Stimulated activated CD4-positive, alpha-beta T cell treated with anti-CD3 and anti-CD28 coated beads, Interleukin-4, amount 100 ng/mL, for 1 hour (primary cell): ENCODE results near the gene ATP13A3.

ENCODE experiments used
- DNase-seq: peaks from one replicate; pipeline ENCODE4 v3.0.0-alpha.2; 2020

The ATP13A3 gene

GRCh38 chr3:194431554-194431953 is 55.2 kb downstream of the ATP13A3 start:
- DNase-seq = no peak

GRCh38 chr3:194425399-194425798 is 61.4 kb downstream of the ATP13A3 start:
- DNase-seq = no peak

- DNase-seq = no peak
Measured at GRCh38 chr3:194424953-194425352, 61.8 kb downstream of the ATP13A3 start.

GRCh38 chr3:194424373-194424772 is 62.4 kb downstream of the ATP13A3 start:
- DNase-seq = no peak

- no peak for DNase-seq
Measured at GRCh38 chr3:194423317-194423716, 63.5 kb downstream of the ATP13A3 start.

- no peak for DNase-seq
Measured at GRCh38 chr3:194422188-194422587, 64.6 kb downstream of the ATP13A3 start.

- DNase-seq = no peak
Measured at GRCh38 chr3:194418671-194419070, 68.1 kb downstream of the ATP13A3 start.

- DNase-seq = no peak
Measured at GRCh38 chr3:194407423-194407822, 79.4 kb downstream of the ATP13A3 start.

GRCh38 chr3:194405766-194406165 is 81.0 kb downstream of the ATP13A3 start:
- DNase-seq = no peak

- DNase-seq = no peak
Measured at GRCh38 chr3:194404365-194405140, 82.2 kb downstream of the ATP13A3 start.

- DNase-seq = no peak
Measured at GRCh38 chr3:194401868-194402329, 84.9 kb downstream of the ATP13A3 start.

GRCh38 chr3:194401346-194401745 is 85.5 kb downstream of the ATP13A3 start:
- DNase-seq = no peak

- no peak for DNase-seq
Measured at GRCh38 chr3:194399874-194400411, 86.9 kb downstream of the ATP13A3 start.

GRCh38 chr3:194399166-194399565 is 87.6 kb downstream of the ATP13A3 start, which contains the start of gene GP5:
GP5 (minus strand) TSS chr3:194399266; CDS start chr3:194398282, 984 bp downstream.
- no peak for DNase-seq

GRCh38 chr3:194397757-194398312 is 89.0 kb downstream of the ATP13A3 start:
- peak; percentile 18 for DNase-seq

- DNase-seq = peak; percentile 24
Measured at GRCh38 chr3:194396859-194397756, 89.7 kb downstream of the ATP13A3 start.

- no peak for DNase-seq
Measured at GRCh38 chr3:194396539-194396858, 90.3 kb downstream of the ATP13A3 start.

GRCh38 chr3:194395778-194396538 is 90.8 kb downstream of the ATP13A3 start:
- DNase-seq = peak; percentile 56

- DNase-seq = no peak
Measured at GRCh38 chr3:194395212-194395611, 91.6 kb downstream of the ATP13A3 start.

- DNase-seq = no peak
Measured at GRCh38 chr3:194392576-194392975, 94.2 kb downstream of the ATP13A3 start.

- no peak for DNase-seq
Measured at GRCh38 chr3:194390835-194391234, 96.0 kb downstream of the ATP13A3 start.

GRCh38 chr3:194389269-194389668 is 97.5 kb downstream of the ATP13A3 start:
- DNase-seq = no peak
